Measurements from ENCODE around the gene DOC2A.

- no peak for TF ChIP-seq POLR2A (IDR thresholded peaks at IDR 0.05; ENCODE audit: extremely low read depth, insufficient read length)
- no peak for TF ChIP-seq CTCF (IDR thresholded peaks at IDR 0.05; ENCODE audit: low read depth, low read length)
These were observed 40.7 kb upstream of the DOC2A start for GRCh38 chr16:30051518-30051917.
